Measurements from ENCODE around the gene DARS2. TPM values are rescaled to one million over a fixed set of nuclear protein-coding genes. Genes with fewer than 3 reads are reported as not detected.

DARS2 gene
- total and polyA plus RNA-seq, 2 of the 4 experiments (the other 2 are of a cell fraction) = 14.8 to 18.8 TPM

GRCh38 chr1:173903827-173904531 is 79.5 kb downstream of the DARS2 start:
- Histone ChIP-seq H2BK120ac (ENCODE audit: low read depth, low read length) (no peak overlapping the region), H3K18ac (ENCODE audit: low read depth, low read length) (no peak overlapping the region), H3K27me3 (ENCODE audit: control insufficient read depth, insufficient read depth, low read length) (no peaks in the 10 kb centered on the region), H2AK5ac (ENCODE audit: low read depth, low read length) (no peak overlapping the region), H3K27ac (ENCODE audit: insufficient read depth, low read length) (no peak overlapping the region), H4K8ac (ENCODE audit: low read depth in 2 of 2, low read length in 2 of 2) (no peak overlapping the region), H3K9me3 (ENCODE audit: control insufficient read depth, insufficient read depth, low read length) (no peaks in the 10 kb centered on the region), H3K4me1 (ENCODE audit: control insufficient read depth, insufficient read depth, low read length) (no peaks in the 10 kb centered on the region), H2AFZ (replicated peaks; ENCODE audit: low read length, poor library complexity) (no peak overlapping the region), H3K9me1 (ENCODE audit: insufficient read depth, low read length) (no peaks in the 10 kb centered on the region), H2AK9ac (replicated peaks; ENCODE audit: low read depth, low read length, poor library complexity) (no peak overlapping the region), H3K23ac (ENCODE audit: low read depth, low read length) (no peak overlapping the region), H3K4me2 (ENCODE audit: low read depth, low read length) (no peak overlapping the region), H4K91ac (ENCODE audit: insufficient read depth, low read depth, low read length) (no peak overlapping the region), H3K9ac (ENCODE audit: low read depth, low read length) (no peak overlapping the region), H3K4me3 (ENCODE audit: insufficient read depth, low read depth, low read length) (no peak overlapping the region), H3K36me3 (ENCODE audit: control insufficient read depth, insufficient read depth, low read length) (no peaks in the 10 kb centered on the region), H4K20me1 (ENCODE audit: insufficient read depth, low read length) (no peaks in the 10 kb centered on the region), H3K4ac (ENCODE audit: low read depth, low read length) (no peak overlapping the region), H3K79me1 (ENCODE audit: low read depth in 1 of 2, low read length in 2 of 2) (no peaks in the 10 kb centered on the region), H2BK5ac (ENCODE audit: low read depth, low read length, poor library complexity, severe bottlenecking) (no peak overlapping the region), H2BK20ac (ENCODE audit: low read depth, low read length) (no peak overlapping the region), H3K14ac (replicated peaks; ENCODE audit: low read depth, low read length) (no peak overlapping the region), H3K56ac (ENCODE audit: extremely low read depth, insufficient read depth, low read length) (no peak overlapping the region), H4K5ac (ENCODE audit: low read depth, low read length) (no peak overlapping the region), H2BK15ac (ENCODE audit: low read depth, low read length) (no peak overlapping the region)
- intact Hi-C loops (cut with micrococcal nuclease) = no loop called here
- ChIA-PET POLR2A (ENCODE audit: unreplicated experiment) (no interaction called here), CTCF (no interaction called here)
- no TSS peak for BruUV-seq (replicated peaks)
- WGBS, 2 experiments (ENCODE audit: extremely low coverage in 2 of 2, insufficient read length in 1 of 2) = 96% methylated on average over 4 of the region's 6 CpGs; no CpG with 5 or more reads in 1 of the 2 experiments
- no peak for DNase-seq
- TF ChIP-seq USF2 (IDR thresholded peaks at IDR 0.05; ENCODE audit: low read depth, low read length) (no peak), BHLHE40 (IDR thresholded peaks at IDR 0.05; ENCODE audit: low read depth, low read length) (no peak), MXI1 (IDR thresholded peaks at IDR 0.05; ENCODE audit: borderline replicate concordance, low read depth, low read length) (no peak), RFX5 (IDR thresholded peaks at IDR 0.05; ENCODE audit: low read depth, low read length) (no peak), RAD21 (IDR thresholded peaks at IDR 0.05; ENCODE audit: low read length) (no peak), CHD1 (IDR thresholded peaks at IDR 0.05; ENCODE audit: low read depth, low read length) (no peak), ELK1 (IDR thresholded peaks at IDR 0.05; ENCODE audit: borderline replicate concordance, low read depth, low read length) (no peak), CTCF (conservative IDR thresholded peaks at IDR 0.05; ENCODE audit: low read depth, low read length) (no peak), CEBPB (IDR thresholded peaks at IDR 0.05; ENCODE audit: low read depth, low read length) (no peak)
- in situ Hi-C loops (cut with MboI; ENCODE audit: low sequenced_read_pairs) = no loop called here
- dilution Hi-C loops (cut with HindIII; ENCODE audit: low sequenced_read_pairs, unreplicated experiment) = no loop called here
- ATAC-seq (ENCODE audit: low read depth) = no peak
